OCI-LY7 (cell line): Measurements from ENCODE around the gene HMGB3.

Experiments
- EZH2phosphoT487 ChIP-seq: fragments of 200-600 bp; sonication (generic); IDR thresholded peaks from 2 replicates; pipeline ENCODE4 v1.6.1; 2018; ENCODE audit warnings: low read depth, borderline replicate concordance, mild to moderate bottlenecking, mixed run types, antibody characterized with exemption, low read length, moderate library complexity, mixed read lengths
- TF ChIP-seq, protein P1 (sequence below): fragments of 200-600 bp; sonication (generic); conservative IDR thresholded peaks from 2 replicates; pipeline ENCODE4 v1.5.1; 2014; ENCODE audit warnings: mild to moderate bottlenecking, antibody characterized with exemption, low read length, moderate library complexity, mixed read lengths

- TF ChIP-seq, protein P1, sequence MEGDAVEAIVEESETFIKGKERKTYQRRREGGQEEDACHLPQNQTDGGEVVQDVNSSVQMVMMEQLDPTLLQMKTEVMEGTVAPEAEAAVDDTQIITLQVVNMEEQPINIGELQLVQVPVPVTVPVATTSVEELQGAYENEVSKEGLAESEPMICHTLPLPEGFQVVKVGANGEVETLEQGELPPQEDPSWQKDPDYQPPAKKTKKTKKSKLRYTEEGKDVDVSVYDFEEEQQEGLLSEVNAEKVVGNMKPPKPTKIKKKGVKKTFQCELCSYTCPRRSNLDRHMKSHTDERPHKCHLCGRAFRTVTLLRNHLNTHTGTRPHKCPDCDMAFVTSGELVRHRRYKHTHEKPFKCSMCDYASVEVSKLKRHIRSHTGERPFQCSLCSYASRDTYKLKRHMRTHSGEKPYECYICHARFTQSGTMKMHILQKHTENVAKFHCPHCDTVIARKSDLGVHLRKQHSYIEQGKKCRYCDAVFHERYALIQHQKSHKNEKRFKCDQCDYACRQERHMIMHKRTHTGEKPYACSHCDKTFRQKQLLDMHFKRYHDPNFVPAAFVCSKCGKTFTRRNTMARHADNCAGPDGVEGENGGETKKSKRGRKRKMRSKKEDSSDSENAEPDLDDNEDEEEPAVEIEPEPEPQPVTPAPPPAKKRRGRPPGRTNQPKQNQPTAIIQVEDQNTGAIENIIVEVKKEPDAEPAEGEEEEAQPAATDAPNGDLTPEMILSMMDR: no peak
- TF ChIP-seq EZH2phosphoT487: no peak
Measured at GRCh38 chrX:150940844-150941495, 42.2 kb upstream of the HMGB3 start.
